ENCODE measurements around the gene UTRN. TPM values are rescaled to one million over a fixed set of nuclear protein-coding genes. Genes with fewer than 3 reads are reported as not detected.
A peak's percentile ranks its signal among the peaks of the same experiment; 100 is the strongest.

Gene UTRN
- total RNA-seq, 1 experiment from 2014 or later: 10.7 TPM

DNA sequence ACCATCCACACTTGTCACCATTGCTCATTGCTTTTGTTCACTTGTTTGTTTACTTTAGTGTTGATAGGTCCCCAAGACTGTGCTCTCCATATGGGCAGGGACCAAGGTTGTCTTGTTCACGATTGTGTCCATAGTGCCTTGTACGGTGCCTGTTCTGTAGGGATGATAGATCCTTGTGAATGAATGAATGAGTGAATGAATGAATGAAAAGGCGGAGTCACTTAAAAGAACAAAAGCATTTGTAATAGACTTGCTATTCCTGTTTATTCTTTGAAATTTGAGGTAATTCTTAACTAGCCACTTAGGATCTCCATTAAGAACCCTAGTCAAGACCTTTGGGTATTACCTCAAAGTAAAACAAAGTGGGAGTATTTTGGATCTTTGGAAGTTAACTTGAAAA is 47.0 kb downstream of the UTRN start:
- H3K9me2 ChIP-seq (replicated peaks; ENCODE audit: insufficient read depth, low read length): no peaks in the 10 kb centered on the region
- no peaks in the 10 kb centered on the region for H3K79me2 ChIP-seq (ENCODE audit: low read length)
- no peak overlapping the region for H2AFZ ChIP-seq (ENCODE audit: low read length)
- H3K4me3 ChIP-seq (ENCODE audit: low read length): no peak overlapping the region
- DNase-seq: no peak
- no peak overlapping the region for H3K27ac ChIP-seq (ENCODE audit: low read length)
- H4K20me1 ChIP-seq (ENCODE audit: insufficient read depth, low read depth, low read length): no peaks in the 10 kb centered on the region; the same call in 1 of the 2 replicates
- no peak overlapping the region for H3K4me2 ChIP-seq (ENCODE audit: low read depth, low read length, poor library complexity, severe bottlenecking)
- H3K4me1 ChIP-seq (ENCODE audit: low read length): peaks cover 28% of the 10 kb centered on the region
- no peaks in the 10 kb centered on the region for H3K27me3 ChIP-seq (ENCODE audit: low read length)
- H3K36me3 ChIP-seq (ENCODE audit: insufficient read depth, low read length): no peaks in the 10 kb centered on the region
- H3K9ac ChIP-seq (ENCODE audit: low read length): no peak overlapping the region
- H3K9me3 ChIP-seq (ENCODE audit: low read length): no peaks in the 10 kb centered on the region

GRCh38 chr6:144334150-144334708 is 49.1 kb downstream of the UTRN start:
- no peaks in the 10 kb centered on the region for H3K36me3 ChIP-seq (ENCODE audit: insufficient read depth, low read length)
- H3K9me3 ChIP-seq (ENCODE audit: low read length): no peaks in the 10 kb centered on the region
- no peaks in the 10 kb centered on the region for H3K27me3 ChIP-seq (ENCODE audit: low read length)
- H3K9ac ChIP-seq (ENCODE audit: low read length): peak overlapping the region; percentile 4; the same call in 1 of the 2 replicates
- H3K9me2 ChIP-seq (replicated peaks; ENCODE audit: insufficient read depth, low read length): no peaks in the 10 kb centered on the region
- no peaks in the 10 kb centered on the region; the same call in 1 of the 2 replicates for H4K20me1 ChIP-seq (ENCODE audit: insufficient read depth, low read depth, low read length)
- H3K27ac ChIP-seq (ENCODE audit: low read length): no peak overlapping the region
- peak overlapping the region; percentile 61 for H3K4me2 ChIP-seq (ENCODE audit: low read depth, low read length, poor library complexity, severe bottlenecking)
- peak overlapping the region; percentile 47; the same call in 1 of the 2 replicates for H3K4me3 ChIP-seq (ENCODE audit: low read length)
- DNase-seq: peak; percentile 71
- H2AFZ ChIP-seq (ENCODE audit: low read length): no peak overlapping the region
- H3K4me1 ChIP-seq (ENCODE audit: low read length): peaks cover 36% of the 10 kb centered on the region
- no peaks in the 10 kb centered on the region for H3K79me2 ChIP-seq (ENCODE audit: low read length)

Other genes with a start within 250 kb of the UTRN start
- gene SF3B5, start 189.8 kb upstream of the UTRN start, total RNA-seq (2014; rRNA removed; shearing (Covaris generic); ENCODE audit: low replicate concordance): 149 and 168 TPM in 2 replicates
- not detected in 2 replicates for gene STX11, start 134.8 kb upstream of the UTRN start, total RNA-seq (2014; rRNA removed; shearing (Covaris generic); ENCODE audit: low replicate concordance)

Data from Karpas-422 (cell line).